Left lobe of liver (tissue), 2 donors: Measurements from ENCODE around the gene ZNF519. TPM values are rescaled to one million over a fixed set of nuclear protein-coding genes. Genes with fewer than 3 reads are reported as not detected.
"Not testable (repeated sequence)": the region's sequence is repeated elsewhere in the genome, so short reads cannot be mapped to it uniquely, and the experiment has no call there.

Source experiments
- ATAC-seq: fragments of 200-7000 bp; cut with Tn5 transposase; one replicate; pipeline ENCODE4 v1.9.1; 2020; ENCODE audit warnings: mild to moderate bottlenecking, moderate library complexity
- DNase-seq: peaks from one replicate; pipeline ENCODE4 v3.0.0-alpha.2; 2020; ENCODE audit warnings: low spot score
- total RNA-seq: library from RNA; stranded (reverse); gene quantifications from one replicate; pipeline ENCODE4 v1.2.1, GENCODE V29; 2021
- donor health status: DM: no; HTN: no; CAD: no; lungs with moderate emphysema.
- donor health status: DM: no; HTN: yes; CAD: no.

The ZNF519 gene
- total RNA-seq, 1 donor from 2014 or later = 1.2 TPM

DNA sequence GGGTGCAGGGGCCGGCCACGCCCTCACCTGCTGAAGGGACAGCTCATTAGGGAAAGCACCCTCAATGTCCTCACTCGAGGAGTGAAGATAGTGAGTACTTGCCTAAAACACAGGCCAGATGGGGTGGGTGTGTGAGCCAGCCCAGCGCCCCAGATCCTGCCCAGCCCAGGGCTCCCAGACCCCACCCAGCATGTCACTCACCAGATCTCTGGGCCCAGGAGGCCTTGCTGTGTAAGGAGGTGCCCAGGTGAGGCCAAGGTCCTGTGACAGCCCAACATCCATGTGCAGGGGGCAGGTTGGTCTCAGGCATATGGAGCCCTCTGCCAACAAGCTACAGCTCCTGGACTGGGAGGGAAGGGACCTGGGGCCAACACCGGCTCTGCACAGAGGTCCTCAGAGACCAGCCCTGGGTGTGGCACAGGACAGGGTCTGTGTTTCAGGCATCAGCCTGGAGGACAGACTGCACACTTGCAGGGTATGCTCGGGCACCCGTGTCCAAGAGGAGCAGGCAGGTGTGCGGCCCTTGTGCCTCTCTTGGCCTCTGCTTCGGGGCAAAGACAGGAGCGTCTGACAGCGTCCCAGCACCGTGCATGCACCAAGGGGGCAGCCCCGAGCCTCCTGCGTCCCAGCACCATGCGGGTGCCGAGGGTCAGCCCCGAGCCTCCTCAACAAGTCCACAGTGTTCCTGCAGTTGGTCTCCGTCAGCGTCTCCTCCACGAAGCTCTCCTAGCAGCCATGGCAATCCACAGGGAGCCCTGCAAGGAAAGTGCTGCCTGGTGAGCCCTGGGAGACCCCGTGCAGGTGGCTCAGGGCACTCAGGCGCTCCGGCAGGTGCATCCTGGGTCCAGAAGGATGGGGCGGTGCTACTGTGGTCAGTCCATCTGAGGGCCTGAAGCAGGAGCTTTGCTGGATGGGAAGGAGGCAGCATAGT is 16.0 kb upstream of the ZNF519 start:
- DNase-seq, ATAC-seq: not testable (repeated sequence)

DNA sequence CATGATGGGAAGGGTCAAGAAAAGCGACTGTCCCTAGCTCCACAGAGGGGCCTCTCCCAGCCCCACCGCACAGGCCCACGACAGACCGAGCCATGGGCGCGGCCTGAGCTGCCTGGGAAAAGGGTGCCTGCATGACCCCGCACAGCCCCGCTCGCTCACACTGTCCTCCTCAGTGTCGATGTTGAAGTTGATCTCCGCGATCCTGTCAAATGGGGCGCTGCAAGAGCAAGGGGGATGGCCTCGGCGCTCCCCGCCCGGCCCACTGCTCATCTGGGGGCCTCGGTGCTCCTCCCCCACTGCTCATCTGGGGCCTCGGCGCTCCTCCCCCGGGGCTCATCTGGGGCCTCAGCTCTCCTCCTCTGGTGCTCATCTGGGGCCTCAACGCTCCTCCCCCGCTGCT is 14.5 kb upstream of the ZNF519 start:
- not testable (repeated sequence) for DNase-seq

GRCh38 chr18:14145581-14146338 is 13.5 kb upstream of the ZNF519 start:
- not testable (repeated sequence) for ATAC-seq, DNase-seq

More for the DNA sequence above, 14.5 kb upstream of the ZNF519 start:
- not testable (repeated sequence) for ATAC-seq

DNA sequence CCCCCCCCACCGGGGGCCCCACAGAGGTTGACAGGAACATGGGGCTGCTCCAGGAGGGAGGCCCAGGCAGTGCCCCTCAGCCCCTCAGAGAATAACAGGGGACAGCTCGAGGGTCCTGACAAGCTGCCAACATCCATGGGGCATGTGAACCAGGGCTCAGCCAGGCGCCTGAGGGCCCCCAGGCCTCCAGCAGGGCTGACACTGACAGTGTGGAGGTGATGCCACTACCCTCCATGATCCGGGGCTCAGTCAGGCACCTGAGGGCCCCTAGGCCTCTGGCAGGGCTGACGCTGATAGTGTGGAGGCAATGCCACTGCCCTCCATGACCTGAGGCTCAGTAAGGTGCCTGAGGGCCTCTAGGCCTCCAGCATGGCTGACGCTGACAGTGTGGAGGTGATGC is 12.8 kb upstream of the ZNF519 start:
- not testable (repeated sequence) for ATAC-seq, DNase-seq

GRCh38 chr18:14144628-14144895 is 12.3 kb upstream of the ZNF519 start:
- DNase-seq (no peak), ATAC-seq (no peak)

DNA sequence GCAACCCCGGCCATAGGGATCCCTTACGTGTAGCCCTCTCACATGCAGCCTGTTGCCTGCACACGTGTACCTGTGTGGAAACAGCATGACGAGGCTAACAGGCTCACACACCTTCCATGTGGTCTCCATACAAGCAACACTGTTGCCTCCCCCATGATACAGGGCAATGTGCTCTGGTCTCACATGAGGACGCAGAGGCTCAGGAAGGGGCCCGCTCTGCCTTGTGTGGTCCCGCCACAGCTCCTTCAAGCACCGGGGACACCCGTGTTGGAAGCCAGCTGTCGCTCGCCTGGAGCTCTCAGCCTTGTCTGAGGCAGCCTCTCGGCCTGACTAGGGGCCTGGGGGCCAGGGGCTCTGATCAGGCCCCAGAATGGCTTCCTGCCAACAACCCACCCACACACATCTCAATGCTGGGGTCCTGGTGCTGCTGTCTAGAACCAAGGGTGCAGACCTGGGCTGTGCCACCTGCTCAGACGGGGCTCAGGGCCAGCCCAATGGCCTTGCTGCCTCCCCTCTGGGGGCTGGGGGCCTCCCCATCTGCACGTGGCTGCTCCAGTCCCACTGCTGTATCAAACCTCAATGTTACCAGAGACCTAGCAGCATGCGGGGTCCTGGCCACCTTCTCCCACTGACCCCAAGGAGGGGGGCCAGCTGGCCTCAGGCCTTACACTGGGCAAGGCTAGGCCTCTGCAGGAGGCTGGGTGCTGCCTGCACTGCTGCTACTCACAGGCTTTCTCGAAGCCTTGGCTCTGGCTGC is 11.8 kb upstream of the ZNF519 start:
- DNase-seq = not testable (repeated sequence)

DNA sequence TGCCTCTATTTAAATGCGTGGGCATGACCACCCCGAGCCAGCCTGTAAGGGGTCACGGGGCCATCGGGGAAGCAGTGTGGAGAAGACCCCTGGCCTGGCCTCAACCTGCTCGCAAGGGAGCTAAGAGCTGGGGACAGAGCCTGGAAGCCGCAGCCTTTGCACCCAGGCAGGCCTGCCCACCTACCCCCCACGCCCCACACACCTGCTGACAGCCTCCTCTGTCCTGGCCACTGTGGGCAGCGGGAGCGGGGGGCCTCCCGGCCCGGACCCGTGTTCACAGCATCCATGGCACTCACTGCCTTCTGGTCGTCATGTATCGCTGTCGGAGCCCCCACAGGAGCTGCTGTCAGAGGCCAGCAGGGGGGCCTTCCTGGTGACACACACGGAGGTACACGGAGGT is 11.2 kb upstream of the ZNF519 start:
- not testable (repeated sequence) for DNase-seq, ATAC-seq

More for the DNA sequence above, 11.8 kb upstream of the ZNF519 start:
- ATAC-seq = not testable (repeated sequence)

GRCh38 chr18:14142177-14142576 is 9.9 kb upstream of the ZNF519 start:
- DNase-seq, ATAC-seq: not testable (repeated sequence)

- ATAC-seq = not testable (repeated sequence)
Observed at GRCh38 chr18:14139583-14139982, 7.3 kb upstream of the ZNF519 start.

GRCh38 chr18:14137971-14138370 is 5.7 kb upstream of the ZNF519 start:
- ATAC-seq, DNase-seq: not testable (repeated sequence)

More at GRCh38 chr18:14139583-14139982, 7.3 kb upstream of the ZNF519 start:
- DNase-seq = not testable (repeated sequence)

- ATAC-seq = peak; percentile 49
- not testable (repeated sequence) for DNase-seq
Observed at GRCh38 chr18:14131696-14132270, 452 bp downstream of the ZNF519 start.

GRCh38 chr18:14130804-14131203 is 1.4 kb downstream of the ZNF519 start:
- DNase-seq, ATAC-seq: not testable (repeated sequence)

- DNase-seq (no peak), ATAC-seq (no peak)
Observed at GRCh38 chr18:14124689-14125088, 7.5 kb downstream of the ZNF519 start.

GRCh38 chr18:14122097-14122496 is 10.1 kb downstream of the ZNF519 start:
- ATAC-seq = no peak

DNA sequence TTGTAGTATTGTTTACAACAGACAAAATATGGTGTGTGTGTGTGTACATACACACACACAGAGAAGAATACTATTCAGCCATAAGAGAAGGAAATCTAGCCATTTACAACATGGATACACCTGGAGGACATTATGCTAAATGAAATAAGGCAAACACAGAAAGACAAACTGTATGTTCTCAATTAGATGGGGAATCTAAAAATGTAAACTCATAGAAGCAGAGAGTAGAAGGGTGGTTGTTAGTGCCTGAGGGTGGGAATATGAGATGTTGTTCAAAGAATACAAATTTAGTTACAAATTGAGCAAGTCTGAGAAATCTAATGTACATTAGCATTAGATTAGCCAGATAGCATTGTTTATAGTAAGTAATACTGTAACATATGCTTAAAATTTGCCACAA is 11.3 kb downstream of the ZNF519 start:
- no peak for ATAC-seq

More at GRCh38 chr18:14122097-14122496, 10.1 kb downstream of the ZNF519 start:
- no peak for DNase-seq

DNA sequence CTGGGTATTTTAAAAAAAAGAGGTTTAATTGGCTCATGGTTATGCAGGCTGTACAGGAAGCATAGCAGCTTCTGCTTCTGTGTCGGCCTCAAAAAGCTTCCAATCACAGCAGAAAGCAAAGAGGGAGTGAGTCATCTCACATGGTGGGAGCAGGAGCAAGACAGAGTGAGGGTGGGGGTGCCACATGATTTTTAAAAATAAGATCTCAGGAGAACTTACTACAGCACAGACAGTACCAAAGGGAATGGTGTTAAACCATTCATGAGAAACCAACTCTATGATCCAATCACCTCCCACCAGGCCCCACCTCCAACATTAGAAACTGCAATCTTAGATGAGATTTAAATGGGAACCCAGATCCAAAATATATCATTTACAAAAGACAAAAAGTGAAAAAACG is 14.6 kb downstream of the ZNF519 start:
- ATAC-seq (no peak), DNase-seq (no peak)

More for the DNA sequence above, 11.3 kb downstream of the ZNF519 start:
- DNase-seq = no peak

- DNase-seq (no peak), ATAC-seq (no peak)
Observed at GRCh38 chr18:14106906-14107305, 25.3 kb downstream of the ZNF519 start.

- ATAC-seq (no peak), DNase-seq (no peak)
Observed at GRCh38 chr18:14104906-14105748, 27.1 kb downstream of the ZNF519 start.

GRCh38 chr18:14104201-14104600 is 28.0 kb downstream of the ZNF519 start:
- no peak for DNase-seq
- no peak for ATAC-seq
